Mononuclear cell (primary cell): Measurements from ENCODE around the gene CTU2. TPM values are rescaled to one million over a fixed set of nuclear protein-coding genes. Genes with fewer than 3 reads are reported as not detected.

Experiments
- H3K27me3 ChIP-seq: 2 replicates; pipeline ENCODE4 v1.6.0; 2011; ENCODE audit warnings: low read length, control low read depth; ENCODE audit not compliant: insufficient read depth
- H3K4me1 ChIP-seq: 2 replicates; pipeline ENCODE4 v1.5.1; 2011; ENCODE audit warnings: mild to moderate bottlenecking, low read length, control low read depth; ENCODE audit not compliant: insufficient read depth
- H3K4me3 ChIP-seq: 2 replicates; pipeline ENCODE4 v1.5.1; 2011; ENCODE audit warnings: mild to moderate bottlenecking, low read length, moderate library complexity
- H3K9me3 ChIP-seq: 2 replicates; pipeline ENCODE4 v1.5.1; 2011; ENCODE audit warnings: low read depth, mild to moderate bottlenecking, control low read depth, low read length
- total RNA-seq: library from RNA; depleted of rRNA; stranded (reverse); fragments of >200 nt; gene quantifications from one replicate; pipeline ENCODE4 v1.2.3, GENCODE V29; 2012

The CTU2 gene
- total RNA-seq, 1 donor, result 6.7 TPM

DNA sequence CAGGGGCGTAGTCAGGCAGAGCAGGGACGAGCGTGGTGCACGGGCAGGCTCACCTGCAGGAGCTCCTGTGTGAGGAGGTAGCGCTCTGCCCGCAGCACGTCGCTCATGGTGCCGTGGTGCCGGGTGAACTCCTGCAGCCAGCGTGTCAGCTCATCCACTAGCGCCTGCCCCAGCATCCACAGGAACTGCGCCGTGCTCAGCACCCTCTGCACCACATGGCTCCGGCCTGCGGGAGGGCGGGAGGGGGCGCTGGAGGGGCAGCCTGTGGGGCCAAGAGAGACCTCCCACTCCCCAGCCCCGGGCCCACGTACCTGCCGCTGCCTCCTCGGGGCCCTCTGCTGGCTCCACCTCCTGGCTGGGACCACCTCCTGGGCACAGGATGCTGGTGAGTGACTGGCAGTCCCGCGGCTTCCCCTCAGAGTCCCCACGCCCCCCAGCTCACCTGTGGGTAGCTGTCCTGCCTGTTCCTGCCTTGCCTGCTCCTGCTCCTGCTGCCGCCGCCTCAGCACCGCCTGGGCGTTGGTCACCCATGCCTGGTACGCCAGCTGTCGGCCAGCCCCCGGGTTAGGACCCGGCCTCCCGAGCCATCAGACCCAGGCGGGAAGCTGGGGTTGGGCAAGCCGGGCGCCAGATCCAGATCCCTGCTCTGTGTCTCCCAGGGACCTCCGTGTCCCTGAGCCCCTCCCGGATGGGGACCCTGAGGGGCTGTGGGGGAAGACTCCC is 16.6 kb downstream of the CTU2 start:
- Histone ChIP-seq H3K27me3 (no peaks in the 10 kb centered on the region), H3K4me3 (no peak overlapping the region), H3K9me3 (no peaks in the 10 kb centered on the region), H3K4me1 (no peaks in the 10 kb centered on the region)

DNA sequence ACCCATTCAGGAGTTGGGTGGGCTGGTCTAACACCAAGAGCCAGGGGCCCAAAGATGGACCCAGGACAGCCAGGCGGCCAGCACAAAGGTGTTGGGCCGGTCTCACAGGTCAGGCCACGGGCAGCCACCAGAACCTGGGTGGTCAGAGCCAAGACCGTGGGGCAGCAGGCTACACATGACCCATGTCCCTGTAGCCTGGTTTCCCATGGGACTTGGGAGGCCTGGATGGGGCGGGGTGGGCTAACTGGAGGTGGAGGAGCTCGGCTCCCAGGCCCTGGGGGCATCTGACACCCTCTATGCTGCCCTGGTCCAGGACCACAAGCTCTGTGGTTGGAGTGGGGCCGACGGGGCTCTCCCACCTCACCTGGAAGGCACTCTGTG is 17.2 kb downstream of the CTU2 start:
- Histone ChIP-seq H3K9me3 (no peaks in the 10 kb centered on the region), H3K27me3 (no peaks in the 10 kb centered on the region), H3K4me3 (no peak overlapping the region), H3K4me1 (no peaks in the 10 kb centered on the region)

DNA sequence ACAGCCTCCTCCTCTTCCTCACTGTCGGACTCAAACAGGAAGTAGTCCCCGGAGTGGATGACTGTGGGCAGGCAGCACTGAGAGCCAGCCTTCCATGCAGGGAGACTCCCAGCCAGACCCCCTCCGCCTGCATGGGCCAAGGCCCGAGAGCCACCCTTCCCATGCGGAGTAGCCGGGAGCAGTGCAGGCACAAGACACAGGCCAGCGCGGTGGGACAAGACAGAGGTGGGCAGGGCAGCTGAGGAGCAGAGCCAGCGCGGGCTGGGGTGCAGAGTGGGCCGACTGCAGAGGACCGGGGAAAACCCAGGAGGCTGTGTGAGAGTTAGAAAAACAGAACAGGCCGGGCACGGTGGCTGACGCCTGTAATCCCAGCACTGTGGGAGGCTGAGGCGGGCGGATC is 17.6 kb downstream of the CTU2 start:
- H3K4me1 ChIP-seq, result no peaks in the 10 kb centered on the region
- no peak overlapping the region for H3K4me3 ChIP-seq
- no peaks in the 10 kb centered on the region for H3K27me3 ChIP-seq
- H3K9me3 ChIP-seq, result no peaks in the 10 kb centered on the region

DNA sequence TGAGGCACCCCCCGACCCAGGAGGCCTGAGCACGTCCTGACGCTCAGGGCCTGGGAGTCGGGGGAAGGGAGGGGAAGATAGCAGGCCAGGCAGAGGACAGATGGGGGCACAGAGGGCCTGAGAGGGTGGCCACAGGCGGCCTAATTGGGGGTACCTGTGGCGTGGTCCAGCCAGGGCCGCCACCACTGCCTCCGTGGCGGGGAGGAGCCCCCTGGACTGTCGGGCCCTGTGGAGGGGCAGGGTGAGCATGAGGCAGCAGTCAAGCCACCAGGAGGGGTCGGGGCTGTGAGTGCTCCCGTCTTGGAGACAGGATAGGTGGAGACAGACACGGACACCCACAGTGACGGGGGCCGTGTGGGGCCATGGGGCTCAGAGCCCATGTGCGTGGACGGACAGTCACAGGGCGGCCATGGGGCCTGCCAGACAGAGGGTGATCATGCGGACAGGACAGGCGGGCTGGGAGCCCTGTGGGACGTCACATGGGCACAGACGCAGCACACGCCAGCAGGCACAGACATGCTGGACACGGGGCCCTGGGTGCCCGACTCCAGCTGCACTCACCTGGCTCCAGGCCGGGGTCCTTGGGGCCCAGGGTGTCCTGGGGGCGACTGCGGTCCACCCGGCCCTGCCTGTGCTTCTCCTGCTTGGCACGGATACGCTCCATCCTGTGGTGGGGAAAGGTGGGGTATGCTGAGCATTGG is 18.7 kb downstream of the CTU2 start:
- Histone ChIP-seq H3K4me3 (no peak overlapping the region), H3K4me1 (no peaks in the 10 kb centered on the region), H3K9me3 (no peaks in the 10 kb centered on the region), H3K27me3 (no peaks in the 10 kb centered on the region)

DNA sequence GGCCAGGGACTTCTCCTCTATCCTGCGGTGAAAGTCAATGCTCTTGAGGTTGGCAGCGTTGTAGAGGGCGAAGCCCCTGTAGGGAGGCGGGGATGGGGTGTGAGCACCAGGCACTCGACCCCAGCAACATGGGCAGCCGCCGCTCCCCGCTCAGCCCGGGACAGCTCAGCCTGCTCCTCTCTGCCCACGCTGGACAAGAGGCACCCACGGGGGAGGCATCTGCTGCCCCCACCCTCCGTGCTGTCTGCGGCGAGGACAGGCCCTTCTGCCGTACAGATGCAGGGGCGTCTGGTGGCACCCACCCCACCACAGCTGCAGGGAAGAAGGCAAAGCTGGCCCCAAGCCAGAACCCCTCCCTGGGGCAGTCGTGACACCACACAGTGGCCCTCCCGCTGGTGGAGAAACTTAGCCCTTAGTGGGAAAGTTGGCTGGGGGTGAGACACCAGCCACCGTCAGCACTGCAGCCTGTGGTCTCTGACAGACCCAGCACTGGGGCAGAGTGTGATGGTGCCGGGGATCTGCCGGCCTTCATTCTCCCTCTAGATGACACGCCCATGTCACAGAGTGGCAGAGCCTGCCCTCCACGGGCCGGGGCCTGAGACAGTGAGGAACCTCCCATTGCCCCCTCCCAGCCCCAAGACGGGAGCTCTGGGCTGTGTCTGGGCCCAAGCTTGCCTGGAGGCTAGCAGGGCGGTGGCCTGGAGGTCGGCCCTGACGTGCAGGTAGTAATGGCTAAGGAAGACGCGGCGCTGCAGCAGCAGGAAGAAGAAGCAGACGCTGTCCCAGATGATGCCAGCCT is 19.5 kb downstream of the CTU2 start:
- Histone ChIP-seq H3K4me3 (no peak overlapping the region), H3K4me1 (no peaks in the 10 kb centered on the region), H3K9me3 (no peaks in the 10 kb centered on the region), H3K27me3 (no peaks in the 10 kb centered on the region)

DNA sequence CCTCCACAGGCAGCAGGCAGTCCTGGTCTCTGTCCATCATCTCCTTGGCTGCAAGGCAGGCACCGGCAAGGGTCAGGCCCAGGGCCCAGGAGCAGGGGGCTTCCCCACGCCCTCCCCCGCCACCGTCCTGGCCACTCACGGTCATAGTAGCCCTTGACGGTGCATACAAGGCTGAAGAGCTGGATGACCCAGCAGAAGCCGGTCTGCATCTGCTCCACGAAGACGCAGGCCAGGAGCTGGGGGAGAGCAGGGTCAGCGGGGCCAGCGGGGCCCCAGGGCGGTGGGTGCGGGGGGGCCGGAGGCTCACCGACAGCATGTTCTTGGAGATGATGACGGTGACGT is 20.1 kb downstream of the CTU2 start:
- Histone ChIP-seq H3K9me3 (no peaks in the 10 kb centered on the region), H3K27me3 (no peaks in the 10 kb centered on the region), H3K4me3 (no peak overlapping the region), H3K4me1 (no peaks in the 10 kb centered on the region)

DNA sequence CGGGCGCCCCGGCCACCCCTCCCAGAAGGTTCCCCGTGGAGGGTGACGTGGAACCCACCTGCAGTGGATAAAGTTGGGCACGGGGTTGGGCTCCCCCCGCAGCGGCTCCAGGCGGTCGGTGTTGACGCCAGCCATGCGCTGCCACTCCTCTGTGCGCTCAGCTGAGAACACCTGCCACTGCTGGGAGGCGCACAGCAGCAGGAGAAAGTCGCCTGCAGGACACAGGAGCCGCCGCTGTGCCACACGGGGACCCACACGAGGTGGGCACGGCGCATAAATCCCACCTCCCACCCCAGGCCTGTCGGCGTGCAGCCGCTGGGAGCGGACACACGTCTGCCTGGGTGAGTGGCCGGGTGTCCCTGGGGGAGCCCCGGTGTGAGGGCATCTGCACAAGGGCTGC is 20.7 kb downstream of the CTU2 start:
- Histone ChIP-seq H3K9me3 (no peaks in the 10 kb centered on the region), H3K4me3 (no peak overlapping the region), H3K27me3 (no peaks in the 10 kb centered on the region), H3K4me1 (no peaks in the 10 kb centered on the region)

DNA sequence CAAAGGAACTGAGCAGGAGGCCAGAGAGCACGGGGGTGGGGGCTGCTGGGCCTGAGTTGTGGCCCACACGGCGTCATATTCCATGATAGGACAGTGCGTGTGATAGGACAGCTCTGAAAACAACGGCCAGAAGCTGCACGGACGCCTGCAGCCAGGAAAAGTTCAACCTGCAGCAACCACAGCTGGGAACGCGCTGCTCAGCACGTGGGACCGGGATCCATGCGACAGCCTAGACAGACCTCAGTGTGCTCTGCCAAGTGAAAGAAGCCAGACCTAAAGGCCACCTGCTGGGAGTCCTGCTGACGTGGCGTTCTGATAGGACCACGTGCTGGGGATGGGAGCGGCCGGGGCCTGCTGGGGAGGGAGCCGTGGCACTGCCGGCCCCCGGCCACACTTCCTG is 21.6 kb downstream of the CTU2 start:
- Histone ChIP-seq H3K4me1 (no peaks in the 10 kb centered on the region), H3K9me3 (no peaks in the 10 kb centered on the region)

DNA sequence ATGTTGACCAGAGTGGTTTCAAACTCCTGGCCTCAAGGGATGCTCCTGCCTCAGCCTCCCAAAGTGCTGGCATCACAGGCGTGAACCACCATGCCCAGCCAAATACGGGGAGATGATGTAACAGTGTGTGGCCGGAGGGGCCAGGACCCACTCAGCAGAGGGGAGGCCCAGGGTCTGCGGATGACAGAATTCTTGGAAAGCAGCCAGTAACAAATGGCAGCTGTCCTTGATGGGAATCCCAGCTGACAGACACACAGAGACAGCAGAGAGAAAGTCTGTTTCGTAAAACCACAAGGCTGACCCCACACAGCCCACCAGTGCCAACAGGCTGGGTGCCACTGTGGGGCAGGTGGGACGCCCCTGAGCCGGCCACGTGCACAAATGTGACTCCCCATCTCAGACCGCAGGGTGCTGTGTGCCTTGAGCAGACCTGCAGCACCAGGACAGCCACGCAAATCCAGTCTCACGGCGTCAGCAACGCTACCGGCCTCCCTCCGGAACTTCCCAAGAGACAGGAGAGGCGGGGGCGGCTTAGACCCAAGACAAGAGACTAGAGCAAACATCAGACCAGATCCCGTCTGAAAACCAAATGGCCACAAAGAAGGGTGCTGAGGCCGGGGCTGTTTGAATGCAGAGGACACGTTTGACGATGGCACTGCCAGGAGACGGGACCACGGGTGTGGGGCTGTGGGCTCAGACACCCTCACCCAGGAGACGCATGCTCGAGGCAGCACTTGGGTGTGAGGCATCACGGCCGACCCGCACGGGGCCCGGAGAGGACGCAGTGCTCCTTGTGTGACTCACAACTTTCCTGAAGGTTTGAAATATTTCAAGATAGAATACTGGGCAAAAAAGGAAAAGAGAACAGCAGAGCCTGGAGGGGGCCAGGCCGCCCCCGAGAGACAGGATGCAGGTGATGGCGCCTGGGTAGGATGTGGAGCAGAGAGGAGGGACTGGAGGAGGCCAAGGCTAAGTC is 24.6 kb downstream of the CTU2 start:
- Histone ChIP-seq H3K27me3 (no peaks in the 10 kb centered on the region), H3K4me3 (no peak overlapping the region), H3K4me1 (no peaks in the 10 kb centered on the region), H3K9me3 (no peaks in the 10 kb centered on the region)

More for the DNA sequence above, 21.6 kb downstream of the CTU2 start:
- Histone ChIP-seq H3K27me3 (no peaks in the 10 kb centered on the region), H3K4me3 (no peak overlapping the region)

DNA sequence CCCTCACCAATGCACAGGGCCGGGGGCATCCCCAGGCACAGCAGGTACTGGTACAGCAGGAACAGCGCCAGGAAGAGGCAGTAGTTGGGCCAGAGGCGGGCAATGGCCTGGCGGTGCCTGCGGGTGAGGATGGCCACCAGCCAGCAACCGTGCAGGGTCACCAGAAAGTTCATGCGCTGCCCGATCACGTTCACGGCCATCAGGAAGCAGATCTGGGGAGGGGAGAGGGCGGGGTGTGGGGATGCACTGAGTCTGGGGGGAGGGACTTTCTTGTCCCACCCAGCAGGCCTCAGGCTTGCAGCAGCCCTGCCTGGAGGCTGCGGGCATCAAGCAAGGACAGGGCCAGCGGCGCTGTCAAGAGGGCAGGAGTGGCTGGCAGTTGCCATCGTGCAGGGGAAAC is 25.4 kb downstream of the CTU2 start:
- Histone ChIP-seq H3K9me3 (no peaks in the 10 kb centered on the region), H3K27me3 (no peaks in the 10 kb centered on the region), H3K4me1 (no peaks in the 10 kb centered on the region), H3K4me3 (no peak overlapping the region)

DNA sequence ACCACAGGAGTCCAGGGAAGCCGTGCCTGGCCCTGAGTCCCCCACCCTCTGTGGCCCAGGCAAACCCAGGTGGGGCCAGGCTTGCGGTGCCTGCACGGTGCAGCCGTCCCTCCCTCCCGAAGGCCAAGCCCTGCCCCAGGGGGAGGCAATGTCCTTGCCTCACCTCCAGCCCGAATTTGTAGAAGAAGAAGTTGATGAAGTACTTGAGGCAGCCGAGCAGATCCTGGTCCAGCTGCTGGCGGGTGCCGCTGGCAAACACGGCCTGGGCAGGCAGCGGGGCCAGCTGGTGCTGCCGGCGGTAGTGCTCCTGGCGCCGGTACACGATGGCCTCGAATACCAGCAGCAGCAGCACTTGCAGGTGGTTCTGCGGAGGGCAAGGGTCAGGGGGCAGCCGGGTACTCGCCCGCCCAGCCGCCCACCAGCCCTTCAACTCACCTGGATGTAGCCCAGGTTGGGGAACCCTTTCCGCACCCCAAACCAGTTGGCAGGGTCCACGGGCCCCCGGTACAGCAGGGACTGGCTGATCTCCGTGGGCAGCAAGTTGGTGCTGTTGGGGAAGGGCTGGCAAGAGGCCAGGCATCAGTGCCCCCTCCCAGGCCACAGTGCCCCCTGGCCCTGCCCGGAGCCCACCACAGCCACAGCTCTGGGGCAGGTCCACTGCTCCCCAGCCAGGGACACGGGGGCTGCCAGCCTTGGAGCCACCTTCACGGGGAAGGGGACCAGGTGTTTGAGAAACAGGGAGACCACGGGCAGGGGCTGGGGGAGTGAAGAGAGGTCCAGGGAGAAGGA is 26.1 kb downstream of the CTU2 start:
- H3K9me3 ChIP-seq, result no peaks in the 10 kb centered on the region
- peaks cover under 1% of the 10 kb centered on the region for H3K4me1 ChIP-seq
- H3K4me3 ChIP-seq, result no peak overlapping the region
- H3K27me3 ChIP-seq, result no peaks in the 10 kb centered on the region

DNA sequence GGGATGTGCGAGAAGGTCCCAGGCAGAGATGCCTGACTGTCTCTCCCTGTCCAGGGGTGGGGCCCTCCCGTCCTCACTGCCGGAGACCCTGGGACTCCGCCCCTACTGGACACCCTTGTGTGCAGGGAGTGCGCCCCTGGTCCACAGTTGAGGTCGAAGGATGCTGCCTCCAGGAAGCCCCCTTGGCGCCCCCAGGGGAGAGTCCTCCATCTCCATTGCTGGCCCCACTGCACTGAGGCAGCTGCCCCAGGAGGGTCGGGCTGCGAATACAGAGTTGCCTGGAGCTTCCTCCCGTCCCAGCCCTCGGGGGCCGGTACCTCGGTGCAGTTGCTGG is 26.6 kb downstream of the CTU2 start:
- no peaks in the 10 kb centered on the region for H3K27me3 ChIP-seq
- H3K4me3 ChIP-seq, result no peak overlapping the region
- no peaks in the 10 kb centered on the region for H3K9me3 ChIP-seq
- H3K4me1 ChIP-seq, result peaks cover 5% of the 10 kb centered on the region

DNA sequence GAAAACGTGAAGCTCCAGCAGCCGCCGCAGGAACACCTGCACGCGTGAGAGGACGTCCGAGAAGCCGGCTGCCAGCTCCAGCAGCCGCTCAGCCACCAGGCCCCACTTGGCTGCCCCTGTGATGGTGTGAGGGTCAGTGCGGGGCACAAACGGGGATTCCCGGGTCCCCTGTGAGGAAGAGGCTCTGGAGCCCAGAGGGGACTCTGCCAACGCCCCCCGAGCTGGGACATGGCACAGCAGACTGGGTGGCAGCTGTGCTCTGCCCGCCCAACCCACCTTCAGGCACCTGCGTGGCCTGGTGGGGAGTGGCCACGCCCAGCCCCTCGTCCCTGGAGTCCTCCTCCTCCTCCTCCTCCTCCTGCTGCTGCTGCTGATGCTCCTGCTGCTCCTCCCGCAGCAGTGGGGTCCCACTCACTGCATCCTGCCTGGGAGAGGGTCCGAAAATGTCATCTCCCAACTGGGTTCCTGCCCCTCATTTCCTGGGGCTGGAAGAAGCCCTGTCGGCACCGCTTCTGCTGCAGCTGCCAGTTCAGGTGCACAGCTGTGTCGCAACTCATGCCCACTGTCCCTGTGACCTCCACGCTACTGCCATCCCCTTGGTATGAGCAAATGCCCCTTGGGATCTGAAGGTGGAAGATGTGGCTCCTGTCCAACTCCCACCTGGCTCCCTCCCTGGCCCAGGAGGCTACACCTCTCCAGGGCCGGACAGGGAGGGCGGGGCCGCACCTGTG is 27.5 kb downstream of the CTU2 start:
- Histone ChIP-seq H3K4me1 (peaks cover 5% of the 10 kb centered on the region), H3K27me3 (no peaks in the 10 kb centered on the region), H3K4me3 (no peak overlapping the region), H3K9me3 (no peaks in the 10 kb centered on the region)

DNA sequence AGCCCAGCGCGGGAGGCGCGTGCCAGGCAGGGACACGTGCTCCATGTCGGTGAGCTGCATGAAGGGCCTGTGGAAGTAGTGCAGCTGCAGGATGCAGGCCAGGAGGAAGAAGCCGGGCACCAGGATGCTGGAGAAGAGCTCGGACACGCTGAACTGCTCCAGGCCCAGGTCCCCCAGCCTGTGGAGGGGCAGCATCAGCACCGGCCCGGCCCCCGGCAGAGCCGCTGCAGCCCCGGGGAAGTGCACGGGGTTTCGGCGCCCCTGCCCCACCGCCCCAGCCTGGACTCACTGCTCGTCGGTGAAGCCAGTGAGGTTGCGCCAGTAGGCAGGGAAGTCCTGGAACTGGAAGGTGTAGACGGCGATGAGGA is 28.0 kb downstream of the CTU2 start:
- Histone ChIP-seq H3K4me3 (no peak overlapping the region), H3K9me3 (no peaks in the 10 kb centered on the region), H3K4me1 (peaks cover 5% of the 10 kb centered on the region), H3K27me3 (no peaks in the 10 kb centered on the region)
